ENCODE results near the gene HOOK2. TPM values are rescaled to one million over a fixed set of nuclear protein-coding genes. Genes with fewer than 3 reads are reported as not detected.
A peak's percentile ranks its signal among the peaks of the same experiment; 100 is the strongest.

Gene HOOK2
- total and polyA plus RNA-seq, 9 of the 15 experiments (the other 6 are each of a cell fraction or from before 2014, with no cell fraction given) = 1.3 to 17.2 (median 9.9) TPM

DNA sequence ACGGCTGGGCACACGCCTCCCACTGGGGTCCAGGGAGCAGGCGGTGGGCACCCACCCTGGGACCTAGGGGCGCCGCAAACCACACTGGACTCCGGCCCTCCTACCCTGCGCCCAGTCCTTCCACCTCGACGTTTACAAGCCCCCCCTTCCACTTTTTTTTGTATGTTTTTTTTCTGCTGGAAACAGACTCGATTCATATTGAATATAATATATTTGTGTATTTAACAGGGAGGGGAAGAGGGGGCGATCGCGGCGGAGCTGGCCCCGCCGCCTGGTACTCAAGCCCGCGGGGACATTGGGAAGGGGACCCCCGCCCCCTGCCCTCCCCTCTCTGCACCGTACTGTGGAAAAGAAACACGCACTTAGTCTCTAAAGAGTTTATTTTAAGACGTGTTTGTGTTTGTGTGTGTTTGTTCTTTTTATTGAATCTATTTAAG is 17.5 kb upstream of the HOOK2 start (continued):
- TF ChIP-seq, protein P1, sequence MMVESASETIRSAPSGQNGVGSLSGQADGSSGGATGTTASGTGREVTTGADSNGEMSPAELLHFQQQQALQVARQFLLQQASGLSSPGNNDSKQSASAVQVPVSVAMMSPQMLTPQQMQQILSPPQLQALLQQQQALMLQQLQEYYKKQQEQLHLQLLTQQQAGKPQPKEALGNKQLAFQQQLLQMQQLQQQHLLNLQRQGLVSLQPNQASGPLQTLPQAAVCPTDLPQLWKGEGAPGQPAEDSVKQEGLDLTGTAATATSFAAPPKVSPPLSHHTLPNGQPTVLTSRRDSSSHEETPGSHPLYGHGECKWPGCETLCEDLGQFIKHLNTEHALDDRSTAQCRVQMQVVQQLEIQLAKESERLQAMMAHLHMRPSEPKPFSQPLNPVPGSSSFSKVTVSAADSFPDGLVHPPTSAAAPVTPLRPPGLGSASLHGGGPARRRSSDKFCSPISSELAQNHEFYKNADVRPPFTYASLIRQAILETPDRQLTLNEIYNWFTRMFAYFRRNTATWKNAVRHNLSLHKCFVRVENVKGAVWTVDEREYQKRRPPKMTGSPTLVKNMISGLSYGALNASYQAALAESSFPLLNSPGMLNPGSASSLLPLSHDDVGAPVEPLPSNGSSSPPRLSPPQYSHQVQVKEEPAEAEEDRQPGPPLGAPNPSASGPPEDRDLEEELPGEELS (CRISPR knock-in tag; IDR thresholded peaks at IDR 0.05; ENCODE audit: borderline replicate concordance) = no peak
- TF ChIP-seq ZNF121 (CRISPR knock-in tag; conservative IDR thresholded peaks at IDR 0.05) (no peak), NR2C2 (CRISPR knock-in tag; IDR thresholded peaks at IDR 0.05) (no peak; the same call in 1 of the 2 replicates), NR2C2 (tag; IDR thresholded peaks at IDR 0.05) (peak; percentile 15), SMARCE1 (IDR thresholded peaks at IDR 0.05) (no peak), FOXA1 (IDR thresholded peaks at IDR 0.05; ENCODE audit: borderline replicate concordance) (no peak), HOXB6 (CRISPR knock-in tag; IDR thresholded peaks at IDR 0.05; ENCODE audit: borderline replicate concordance) (no peak), NFRKB (IDR thresholded peaks at IDR 0.05; ENCODE audit: low read depth) (no peak), RAD51 (IDR thresholded peaks at IDR 0.05; ENCODE audit: borderline replicate concordance, low read depth) (no peak), SAFB2 (IDR thresholded peaks at IDR 0.05; ENCODE audit: borderline replicate concordance, low read depth, low read length, severe bottlenecking) (no peak), ELF4 (CRISPR knock-in tag; IDR thresholded peaks at IDR 0.05) (no peak), TCF7L2 (IDR thresholded peaks at IDR 0.05; ENCODE audit: low read depth, low read length) (no peak)
- TF ChIP-seq, protein P2, sequence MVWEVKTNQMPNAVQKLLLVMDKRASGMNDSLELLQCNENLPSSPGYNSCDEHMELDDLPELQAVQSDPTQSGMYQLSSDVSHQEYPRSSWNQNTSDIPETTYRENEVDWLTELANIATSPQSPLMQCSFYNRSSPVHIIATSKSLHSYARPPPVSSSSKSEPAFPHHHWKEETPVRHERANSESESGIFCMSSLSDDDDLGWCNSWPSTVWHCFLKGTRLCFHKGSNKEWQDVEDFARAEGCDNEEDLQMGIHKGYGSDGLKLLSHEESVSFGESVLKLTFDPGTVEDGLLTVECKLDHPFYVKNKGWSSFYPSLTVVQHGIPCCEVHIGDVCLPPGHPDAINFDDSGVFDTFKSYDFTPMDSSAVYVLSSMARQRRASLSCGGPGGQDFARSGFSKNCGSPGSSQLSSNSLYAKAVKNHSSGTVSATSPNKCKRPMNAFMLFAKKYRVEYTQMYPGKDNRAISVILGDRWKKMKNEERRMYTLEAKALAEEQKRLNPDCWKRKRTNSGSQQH (CRISPR knock-in tag; IDR thresholded peaks at IDR 0.05) = no peak
- TF ChIP-seq, protein P3, sequence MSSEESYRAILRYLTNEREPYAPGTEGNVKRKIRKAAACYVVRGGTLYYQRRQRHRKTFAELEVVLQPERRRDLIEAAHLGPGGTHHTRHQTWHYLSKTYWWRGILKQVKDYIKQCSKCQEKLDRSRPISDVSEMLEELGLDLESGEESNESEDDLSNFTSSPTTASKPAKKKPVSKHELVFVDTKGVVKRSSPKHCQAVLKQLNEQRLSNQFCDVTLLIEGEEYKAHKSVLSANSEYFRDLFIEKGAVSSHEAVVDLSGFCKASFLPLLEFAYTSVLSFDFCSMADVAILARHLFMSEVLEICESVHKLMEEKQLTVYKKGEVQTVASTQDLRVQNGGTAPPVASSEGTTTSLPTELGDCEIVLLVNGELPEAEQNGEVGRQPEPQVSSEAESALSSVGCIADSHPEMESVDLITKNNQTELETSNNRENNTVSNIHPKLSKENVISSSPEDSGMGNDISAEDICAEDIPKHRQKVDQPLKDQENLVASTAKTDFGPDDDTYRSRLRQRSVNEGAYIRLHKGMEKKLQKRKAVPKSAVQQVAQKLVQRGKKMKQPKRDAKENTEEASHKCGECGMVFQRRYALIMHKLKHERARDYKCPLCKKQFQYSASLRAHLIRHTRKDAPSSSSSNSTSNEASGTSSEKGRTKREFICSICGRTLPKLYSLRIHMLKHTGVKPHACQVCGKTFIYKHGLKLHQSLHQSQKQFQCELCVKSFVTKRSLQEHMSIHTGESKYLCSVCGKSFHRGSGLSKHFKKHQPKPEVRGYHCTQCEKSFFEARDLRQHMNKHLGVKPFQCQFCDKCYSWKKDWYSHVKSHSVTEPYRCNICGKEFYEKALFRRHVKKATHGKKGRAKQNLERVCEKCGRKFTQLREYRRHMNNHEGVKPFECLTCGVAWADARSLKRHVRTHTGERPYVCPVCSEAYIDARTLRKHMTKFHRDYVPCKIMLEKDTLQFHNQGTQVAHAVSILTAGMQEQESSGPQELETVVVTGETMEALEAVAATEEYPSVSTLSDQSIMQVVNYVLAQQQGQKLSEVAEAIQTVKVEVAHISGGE (CRISPR knock-in tag; IDR thresholded peaks at IDR 0.05) = no peak; a peak in 1 of 6 replicates
- TF ChIP-seq, protein P4, sequence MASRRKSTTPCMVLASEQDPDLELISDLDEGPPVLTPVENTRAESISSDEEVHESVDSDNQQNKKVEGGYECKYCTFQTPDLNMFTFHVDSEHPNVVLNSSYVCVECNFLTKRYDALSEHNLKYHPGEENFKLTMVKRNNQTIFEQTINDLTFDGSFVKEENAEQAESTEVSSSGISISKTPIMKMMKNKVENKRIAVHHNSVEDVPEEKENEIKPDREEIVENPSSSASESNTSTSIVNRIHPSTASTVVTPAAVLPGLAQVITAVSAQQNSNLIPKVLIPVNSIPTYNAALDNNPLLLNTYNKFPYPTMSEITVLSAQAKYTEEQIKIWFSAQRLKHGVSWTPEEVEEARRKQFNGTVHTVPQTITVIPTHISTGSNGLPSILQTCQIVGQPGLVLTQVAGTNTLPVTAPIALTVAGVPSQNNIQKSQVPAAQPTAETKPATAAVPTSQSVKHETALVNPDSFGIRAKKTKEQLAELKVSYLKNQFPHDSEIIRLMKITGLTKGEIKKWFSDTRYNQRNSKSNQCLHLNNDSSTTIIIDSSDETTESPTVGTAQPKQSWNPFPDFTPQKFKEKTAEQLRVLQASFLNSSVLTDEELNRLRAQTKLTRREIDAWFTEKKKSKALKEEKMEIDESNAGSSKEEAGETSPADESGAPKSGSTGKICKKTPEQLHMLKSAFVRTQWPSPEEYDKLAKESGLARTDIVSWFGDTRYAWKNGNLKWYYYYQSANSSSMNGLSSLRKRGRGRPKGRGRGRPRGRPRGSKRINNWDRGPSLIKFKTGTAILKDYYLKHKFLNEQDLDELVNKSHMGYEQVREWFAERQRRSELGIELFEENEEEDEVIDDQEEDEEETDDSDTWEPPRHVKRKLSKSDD (conservative IDR thresholded peaks at IDR 0.05; ENCODE audit: low read length) = no peak
- TF ChIP-seq, protein P5, sequence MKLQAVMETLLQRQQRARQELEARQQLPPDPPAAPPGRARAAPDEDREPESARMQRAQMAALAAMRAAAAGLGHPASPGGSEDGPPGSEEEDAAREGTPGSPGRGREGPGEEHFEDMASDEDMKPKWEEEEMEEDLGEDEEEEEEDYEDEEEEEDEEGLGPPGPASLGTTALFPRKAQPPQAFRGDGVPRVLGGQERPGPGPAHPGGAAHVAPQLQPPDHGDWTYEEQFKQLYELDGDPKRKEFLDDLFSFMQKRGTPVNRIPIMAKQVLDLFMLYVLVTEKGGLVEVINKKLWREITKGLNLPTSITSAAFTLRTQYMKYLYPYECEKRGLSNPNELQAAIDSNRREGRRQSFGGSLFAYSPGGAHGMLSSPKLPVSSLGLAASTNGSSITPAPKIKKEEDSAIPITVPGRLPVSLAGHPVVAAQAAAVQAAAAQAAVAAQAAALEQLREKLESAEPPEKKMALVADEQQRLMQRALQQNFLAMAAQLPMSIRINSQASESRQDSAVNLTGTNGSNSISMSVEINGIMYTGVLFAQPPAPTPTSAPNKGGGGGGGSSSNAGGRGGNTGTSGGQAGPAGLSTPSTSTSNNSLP (IDR thresholded peaks at IDR 0.05; ENCODE audit: borderline replicate concordance, low read depth, low read length) = no peak
